GM19240 (cell line): Measurements from ENCODE around the gene LMCD1.
A peak's percentile ranks its signal among the peaks of the same experiment; 100 is the strongest.
"Not testable (repeated sequence)": the region's sequence is repeated elsewhere in the genome, so short reads cannot be mapped to it uniquely, and the experiment has no call there.

Experiments used
- DNase-seq: peaks from one replicate; pipeline ENCODE4 v3.0.0; 2011; ENCODE audit warnings: low spot score; ENCODE audit not compliant: insufficient read length

Gene LMCD1

GRCh38 chr3:8559351-8559750, 57.7 kb downstream of the LMCD1 start:
- DNase-seq: no peak

- no peak for DNase-seq
These were observed 58.9 kb downstream of the LMCD1 start for GRCh38 chr3:8560366-8561007.

GRCh38 chr3:8561370-8561769, 59.7 kb downstream of the LMCD1 start:
- no peak for DNase-seq

- DNase-seq: no peak
These were observed 60.5 kb downstream of the LMCD1 start for GRCh38 chr3:8562081-8562595.

GRCh38 chr3:8563146-8563545, 61.5 kb downstream of the LMCD1 start:
- DNase-seq: no peak

GRCh38 chr3:8563597-8563996, 62.0 kb downstream of the LMCD1 start:
- DNase-seq: no peak

GRCh38 chr3:8565376-8565775, 63.8 kb downstream of the LMCD1 start:
- no peak for DNase-seq

- no peak for DNase-seq
These were observed 66.4 kb downstream of the LMCD1 start for GRCh38 chr3:8567784-8568575.

GRCh38 chr3:8571256-8571655, 69.6 kb downstream of the LMCD1 start:
- no peak for DNase-seq

GRCh38 chr3:8573342-8573926, 71.8 kb downstream of the LMCD1 start:
- no peak for DNase-seq

- no peak for DNase-seq
These were observed 72.5 kb downstream of the LMCD1 start for GRCh38 chr3:8574040-8574669.

GRCh38 chr3:8574670-8575322, 73.2 kb downstream of the LMCD1 start:
- no peak for DNase-seq

GRCh38 chr3:8575364-8576104, 73.9 kb downstream of the LMCD1 start:
- no peak for DNase-seq

- DNase-seq: no peak
These were observed 74.8 kb downstream of the LMCD1 start for GRCh38 chr3:8576436-8576835.

GRCh38 chr3:8576841-8577571, 75.4 kb downstream of the LMCD1 start:
- DNase-seq: no peak

GRCh38 chr3:8578282-8578681, 76.7 kb downstream of the LMCD1 start:
- no peak for DNase-seq

- peak; percentile 33 for DNase-seq
These were observed 77.5 kb downstream of the LMCD1 start for GRCh38 chr3:8579096-8579495.

- no peak for DNase-seq
These were observed 78.3 kb downstream of the LMCD1 start for GRCh38 chr3:8579943-8580342.

GRCh38 chr3:8580434-8580833, 78.8 kb downstream of the LMCD1 start:
- DNase-seq: not testable (repeated sequence)

GRCh38 chr3:8581373-8581772, 79.8 kb downstream of the LMCD1 start:
- no peak for DNase-seq
